Measurements from ENCODE around the gene TM2D3. TPM values are rescaled to one million over a fixed set of nuclear protein-coding genes. Genes with fewer than 3 reads are reported as not detected.

The TM2D3 gene
- total and polyA plus RNA-seq, 10 of the 15 experiments (the other 5 are each of a cell fraction or from before 2014, with no cell fraction given) = 28.3 to 84.5 (median 45.0) TPM

GRCh38 chr15:101650145-101650544 is 2.0 kb downstream of the TM2D3 start (continued):
- no peak for TF ChIP-seq RELB (IDR thresholded peaks at IDR 0.05; ENCODE audit: low read depth)
- TF ChIP-seq ATF2 (IDR thresholded peaks at IDR 0.05; ENCODE audit: low read length) = no peak
- TF ChIP-seq BCL11A (IDR thresholded peaks at IDR 0.05; ENCODE audit: low read depth, low read length) = no peak
- no peak for TF ChIP-seq GABPA (IDR thresholded peaks at IDR 0.05; ENCODE audit: low read depth)
- no peak for TF ChIP-seq ZZZ3 (IDR thresholded peaks at IDR 0.05; ENCODE audit: control insufficient read depth, insufficient read length, low read depth)
- no peak for TF ChIP-seq RUNX3 (IDR thresholded peaks at IDR 0.05; ENCODE audit: low read length)
- no peak for TF ChIP-seq CEBPB (IDR thresholded peaks at IDR 0.05; ENCODE audit: borderline replicate concordance in 1 of 2, low read depth in 2 of 2, low read length in 2 of 2)
- no peak for TF ChIP-seq MEF2A (IDR thresholded peaks at IDR 0.05; ENCODE audit: insufficient read depth, low read depth, low read length)
- TF ChIP-seq PBX3 (IDR thresholded peaks at IDR 0.05; ENCODE audit: insufficient replicate concordance, low read depth, low read length) = no peak
- TF ChIP-seq E4F1 (IDR thresholded peaks at IDR 0.05; ENCODE audit: borderline replicate concordance, partially characterized antibody) = no peak
